ENCODE measurements around the gene FAM72D.
A peak's percentile ranks its signal among the peaks of the same experiment; 100 is the strongest.
"Not testable (repeated sequence)": the region's sequence is repeated elsewhere in the genome, so short reads cannot be mapped to it uniquely, and the experiment has no call there.

Gene FAM72D

DNA sequence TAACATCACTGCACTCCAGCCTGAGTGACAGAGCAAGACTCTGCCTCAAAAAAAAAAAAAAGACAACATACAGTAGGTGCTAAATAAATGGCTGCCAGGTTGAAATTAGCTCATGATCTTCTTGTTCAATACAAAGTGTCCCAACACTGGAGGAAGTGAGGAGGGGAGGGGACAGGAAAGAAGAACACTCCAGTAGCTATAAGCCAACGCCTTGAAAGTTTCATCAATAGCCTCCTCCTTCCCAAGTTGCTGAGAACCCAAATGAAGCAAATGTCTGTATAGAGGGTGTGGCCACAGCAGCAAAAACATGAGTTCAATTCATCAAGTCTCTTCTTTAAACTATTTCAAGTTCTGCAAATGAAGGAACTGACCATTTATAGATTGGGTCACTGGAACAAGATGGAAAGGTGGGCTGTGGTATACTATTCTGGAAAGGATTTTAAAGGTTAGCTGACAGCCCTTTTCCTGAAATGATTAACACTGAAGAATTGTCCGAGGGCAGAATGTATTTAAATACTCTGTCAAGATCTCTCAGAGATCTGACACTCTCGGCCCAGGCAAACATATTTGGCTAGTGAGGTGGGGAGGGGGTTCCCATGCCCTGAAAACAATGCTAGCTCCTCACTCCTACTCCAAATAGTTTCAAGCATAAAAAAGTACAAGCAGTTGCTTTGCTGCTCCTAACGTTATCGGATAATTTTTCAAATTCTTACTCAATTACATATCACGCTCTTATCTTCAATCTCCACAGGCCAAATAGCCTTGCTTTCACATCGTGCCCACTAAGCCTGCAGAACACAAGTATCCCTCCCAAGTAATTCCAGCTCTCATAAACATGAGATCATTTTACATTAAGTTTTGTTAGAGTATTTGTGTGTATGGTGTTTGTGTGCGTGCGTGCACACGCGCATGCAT, 17.6 kb upstream of the FAM72D start:
- not testable (repeated sequence) for H3K4me1 Mint-ChIP-seq; H3K36me3 Mint-ChIP-seq (ENCODE audit: low read depth); H3K9me3 Mint-ChIP-seq; H3K4me3 Mint-ChIP-seq; H3K27ac Mint-ChIP-seq; H3K27me3 Mint-ChIP-seq (ENCODE audit: low read depth)

DNA sequence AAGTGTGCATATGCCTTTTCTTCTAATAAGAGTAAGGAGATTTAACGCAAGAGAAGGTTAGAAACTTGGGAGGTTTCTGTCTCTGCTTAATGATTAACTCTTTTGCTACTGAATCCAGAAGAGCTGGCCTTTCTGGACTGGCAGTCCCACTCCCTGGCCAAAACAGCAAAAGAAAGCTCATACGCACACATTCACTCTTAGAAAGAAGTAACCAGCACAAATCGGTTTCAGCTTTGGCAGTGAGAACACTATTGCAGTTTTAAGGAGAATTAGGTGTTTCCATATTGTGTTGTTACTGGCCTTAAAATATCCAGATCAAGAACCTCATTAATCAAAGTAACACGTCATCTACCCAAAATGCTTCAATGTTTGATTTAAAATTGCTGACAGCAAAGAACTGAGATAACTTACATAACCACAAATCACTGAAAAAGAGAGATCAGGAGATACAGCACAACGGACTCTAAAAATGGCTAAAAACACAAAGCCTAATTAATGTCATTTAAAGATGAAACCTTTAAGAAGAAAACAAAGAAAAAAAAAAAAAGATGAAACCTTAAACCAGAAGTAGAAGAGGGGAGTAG, 16.9 kb upstream of the FAM72D start:
- H3K27me3 Mint-ChIP-seq (ENCODE audit: low read depth); H3K36me3 Mint-ChIP-seq (ENCODE audit: low read depth); H3K4me3 Mint-ChIP-seq; H3K9me3 Mint-ChIP-seq; H3K4me1 Mint-ChIP-seq; H3K27ac Mint-ChIP-seq: not testable (repeated sequence)

DNA sequence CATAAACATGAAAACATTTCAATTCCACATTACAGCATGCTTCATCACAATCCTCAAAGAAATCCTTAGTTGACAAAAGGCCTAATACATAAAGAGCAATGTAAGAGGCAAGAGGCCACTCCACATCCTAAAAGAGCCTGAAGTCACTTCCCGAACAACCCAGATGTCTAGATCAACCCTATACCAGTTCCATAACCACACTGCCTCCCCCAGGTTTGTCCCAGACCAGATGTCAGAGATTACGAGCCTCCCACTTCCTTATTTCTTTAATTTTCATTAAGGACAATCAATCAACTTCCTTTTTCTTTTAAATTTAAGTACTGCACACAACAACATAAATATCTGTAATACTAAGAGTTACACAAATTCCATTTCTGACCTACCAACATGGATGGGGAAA, 16.0 kb upstream of the FAM72D start:
- not testable (repeated sequence) for H3K9me3 Mint-ChIP-seq; H3K27me3 Mint-ChIP-seq (ENCODE audit: low read depth); H3K27ac Mint-ChIP-seq; H3K36me3 Mint-ChIP-seq (ENCODE audit: low read depth); H3K4me3 Mint-ChIP-seq; H3K4me1 Mint-ChIP-seq

DNA sequence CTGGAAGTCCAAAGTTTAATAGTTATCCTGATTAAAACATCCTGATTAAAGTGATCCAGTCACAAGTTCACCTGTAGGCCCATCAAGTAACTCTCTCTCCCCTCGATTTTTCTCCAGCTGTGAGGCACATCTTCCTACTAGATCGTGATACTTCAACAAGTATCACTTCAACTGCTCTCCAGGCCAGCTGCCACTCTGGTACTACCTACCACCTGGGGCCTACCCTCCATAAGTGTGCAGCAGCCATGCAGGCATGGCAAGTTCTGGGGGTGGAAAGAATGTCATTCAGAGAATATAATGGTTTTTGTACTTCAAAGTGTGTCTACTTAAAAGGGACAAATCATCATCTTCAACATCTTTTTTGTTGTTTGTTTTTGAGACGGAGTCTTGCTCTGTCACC, 15.6 kb upstream of the FAM72D start:
- not testable (repeated sequence) for H3K36me3 Mint-ChIP-seq (ENCODE audit: low read depth); H3K4me1 Mint-ChIP-seq

DNA sequence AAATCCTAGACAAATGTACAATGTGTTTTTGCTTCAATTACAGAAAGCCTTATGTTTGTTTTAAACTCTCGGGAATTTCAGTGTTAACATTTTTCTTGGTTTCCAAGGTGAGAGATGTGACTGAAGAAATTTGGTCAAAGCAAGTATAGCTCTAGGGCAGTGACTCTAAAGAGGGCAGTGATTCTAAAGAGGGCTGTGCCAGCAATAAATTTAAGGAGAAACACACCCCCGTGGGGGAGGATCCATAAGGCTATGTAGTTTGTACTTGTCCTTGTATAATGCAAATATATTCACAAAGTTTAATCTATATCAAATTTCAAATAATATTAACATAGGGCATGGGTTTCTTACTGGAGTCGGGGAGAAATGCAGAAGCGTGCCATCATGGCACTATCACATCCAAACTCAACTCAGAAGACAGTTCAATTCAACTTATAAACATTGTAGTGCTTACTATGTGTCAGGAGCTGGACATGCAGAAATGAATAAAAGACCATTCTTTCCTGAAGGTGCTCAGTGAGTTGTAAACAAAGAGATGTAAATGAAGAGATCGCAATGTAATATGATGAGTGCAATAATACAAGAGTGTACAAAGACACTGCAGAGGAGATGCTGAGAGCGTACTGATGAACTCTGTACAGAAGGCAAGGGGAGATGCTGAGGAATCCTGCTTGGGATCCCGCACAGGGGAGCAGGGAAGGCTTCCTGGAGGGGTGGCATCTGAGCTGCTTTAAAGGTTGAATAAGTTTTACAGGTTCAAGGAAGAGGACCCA, 13.1 kb upstream of the FAM72D start:
- not testable (repeated sequence) for H3K27me3 Mint-ChIP-seq (ENCODE audit: low read depth); H3K27ac Mint-ChIP-seq; H3K36me3 Mint-ChIP-seq (ENCODE audit: low read depth); H3K4me1 Mint-ChIP-seq; H3K9me3 Mint-ChIP-seq; H3K4me3 Mint-ChIP-seq

More for the DNA sequence above, 15.6 kb upstream of the FAM72D start:
- H3K9me3 Mint-ChIP-seq; H3K27me3 Mint-ChIP-seq (ENCODE audit: low read depth); H3K4me3 Mint-ChIP-seq; H3K27ac Mint-ChIP-seq: not testable (repeated sequence)

DNA sequence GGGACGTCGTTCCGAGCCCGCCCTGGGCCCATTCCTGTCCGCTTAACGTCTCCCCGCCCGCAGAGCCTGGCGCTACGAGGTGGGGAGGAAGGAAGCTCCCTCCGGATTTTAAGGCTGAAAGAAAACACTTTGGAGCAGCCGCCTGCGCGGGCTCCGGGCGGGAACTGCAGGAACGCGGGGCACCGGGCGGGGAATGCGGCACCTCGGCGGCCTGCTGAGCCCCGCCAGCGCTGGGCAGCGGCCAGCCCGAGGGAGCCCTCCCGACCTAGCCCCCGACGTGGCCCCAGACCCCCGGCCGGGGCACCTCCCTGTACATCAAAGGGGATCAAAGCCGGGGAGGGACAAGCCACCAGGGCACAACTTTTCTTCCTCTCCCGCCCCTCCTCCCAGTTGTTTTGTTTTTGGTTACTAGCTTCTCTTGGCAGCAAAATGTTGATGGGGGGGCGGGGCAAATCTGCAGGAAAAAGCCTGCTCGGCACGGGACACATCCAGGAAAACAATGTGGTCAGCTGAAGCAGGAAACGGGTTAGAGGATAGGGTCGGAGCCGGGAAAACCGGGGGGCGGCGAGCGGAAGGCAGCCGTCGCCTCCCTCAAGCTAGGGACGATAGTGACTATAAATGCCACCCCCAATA, 2.1 kb upstream of the FAM72D start:
- Mint-ChIP-seq H3K4me3 (peak overlapping the region; percentile 95 to 98 (median 97)), H3K27ac (peak overlapping the region in 2 of 3 experiments; percentile 81 to 90)
- H3K9me3 Mint-ChIP-seq; H3K4me1 Mint-ChIP-seq; H3K36me3 Mint-ChIP-seq (ENCODE audit: low read depth); H3K27me3 Mint-ChIP-seq (ENCODE audit: low read depth): not testable (repeated sequence)

DNA sequence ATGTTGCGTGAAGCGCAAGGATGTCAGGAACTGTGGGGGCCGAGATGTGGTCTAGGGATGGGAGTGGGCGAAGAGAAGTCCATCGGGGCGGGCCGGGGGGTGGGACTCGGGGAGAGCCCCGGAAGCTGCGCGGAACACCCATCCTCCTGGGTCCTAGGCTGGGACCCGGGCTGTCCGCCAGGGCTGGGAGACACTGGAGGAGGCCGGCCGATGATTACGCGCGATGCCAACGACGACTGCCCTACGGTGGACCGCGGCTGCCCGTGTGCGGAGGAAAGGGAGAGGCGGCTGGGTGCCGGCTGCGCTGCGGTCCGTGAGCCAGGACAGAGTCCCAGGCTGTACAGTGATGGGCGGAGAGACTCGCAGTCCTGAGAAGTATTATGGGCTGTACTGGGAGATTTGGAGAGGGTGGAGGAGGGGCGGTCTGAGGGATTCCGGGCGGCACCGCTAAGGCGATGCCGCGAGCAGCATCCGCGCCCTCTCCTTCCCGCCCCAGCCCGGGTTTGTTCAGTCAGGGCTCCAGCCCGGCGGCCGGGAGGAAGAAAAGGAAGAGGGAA, 1.0 kb upstream of the FAM72D start:
- not testable (repeated sequence) for H3K4me1 Mint-ChIP-seq; H3K9me3 Mint-ChIP-seq; H3K27me3 Mint-ChIP-seq (ENCODE audit: low read depth); H3K36me3 Mint-ChIP-seq (ENCODE audit: low read depth); H3K27ac Mint-ChIP-seq
- H3K4me3 Mint-ChIP-seq, result peak overlapping the region in 2 of 3 experiments; percentile 58 to 68

DNA sequence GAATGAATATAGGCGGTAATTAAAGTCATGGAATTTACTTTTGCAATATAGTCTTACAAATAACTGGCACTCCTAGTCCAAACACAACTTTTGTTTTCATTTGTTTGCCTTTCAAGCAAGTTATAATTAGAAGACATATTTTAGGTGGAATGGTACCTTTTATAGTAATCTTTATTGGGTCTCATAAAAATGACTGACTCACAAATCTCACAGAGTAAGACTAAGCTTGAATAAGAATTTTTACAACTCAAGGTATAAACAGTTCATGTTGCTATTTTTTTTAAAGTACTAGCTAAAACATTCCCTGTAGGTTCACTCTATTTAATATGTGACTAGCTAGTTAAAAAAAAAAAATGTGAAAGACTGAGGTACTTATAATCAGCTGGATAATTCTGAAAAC, 6.0 kb downstream of the FAM72D start:
- H3K36me3 Mint-ChIP-seq (ENCODE audit: low read depth), result not testable (repeated sequence)

DNA sequence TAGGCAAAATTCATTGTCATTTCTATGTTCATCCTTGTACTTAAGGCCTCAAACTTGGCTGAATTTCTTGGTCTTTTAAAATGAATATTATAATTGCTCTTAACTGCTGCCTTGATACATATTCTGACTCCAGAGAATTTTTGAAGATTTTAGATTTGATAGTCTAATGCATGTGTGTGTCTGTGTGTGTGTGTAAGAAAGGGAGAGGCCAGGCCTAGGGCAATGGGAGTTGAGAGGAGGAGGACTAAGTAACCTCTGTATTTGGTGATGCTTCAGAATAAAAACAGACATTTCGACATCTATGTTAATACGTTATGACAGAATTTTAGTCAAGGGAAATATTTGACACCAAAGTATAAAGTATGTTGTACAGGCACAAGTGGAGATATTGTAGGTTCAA, 7.5 kb downstream of the FAM72D start:
- not testable (repeated sequence) for H3K9me3 Mint-ChIP-seq; H3K4me1 Mint-ChIP-seq; H3K27ac Mint-ChIP-seq; H3K4me3 Mint-ChIP-seq; H3K27me3 Mint-ChIP-seq (ENCODE audit: low read depth); H3K36me3 Mint-ChIP-seq (ENCODE audit: low read depth)

More for the DNA sequence above, 6.0 kb downstream of the FAM72D start:
- not testable (repeated sequence) for H3K4me3 Mint-ChIP-seq; H3K27me3 Mint-ChIP-seq (ENCODE audit: low read depth); H3K4me1 Mint-ChIP-seq; H3K27ac Mint-ChIP-seq; H3K9me3 Mint-ChIP-seq

DNA sequence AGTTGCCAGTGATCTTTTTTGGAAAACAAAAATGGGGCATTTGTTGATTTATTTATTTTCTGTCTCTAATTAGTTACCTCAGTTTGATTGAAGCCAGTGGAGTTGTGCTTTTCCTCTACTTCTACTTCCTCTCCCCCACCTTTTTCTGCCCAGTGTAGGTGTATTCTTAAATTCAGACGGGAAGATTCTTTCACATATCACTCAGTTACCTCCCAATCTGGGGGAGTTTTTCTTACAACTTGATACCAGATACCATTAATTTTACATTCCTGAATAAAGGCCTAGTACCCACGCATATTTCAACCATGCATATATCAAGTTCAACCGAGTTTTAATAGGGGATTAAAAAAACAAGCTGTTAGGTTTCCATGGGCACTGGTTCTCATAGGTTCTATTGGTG, 15.9 kb downstream of the FAM72D start:
- not testable (repeated sequence) for H3K36me3 Mint-ChIP-seq (ENCODE audit: low read depth); H3K27me3 Mint-ChIP-seq (ENCODE audit: low read depth); H3K4me1 Mint-ChIP-seq; H3K9me3 Mint-ChIP-seq; H3K27ac Mint-ChIP-seq; H3K4me3 Mint-ChIP-seq

DNA sequence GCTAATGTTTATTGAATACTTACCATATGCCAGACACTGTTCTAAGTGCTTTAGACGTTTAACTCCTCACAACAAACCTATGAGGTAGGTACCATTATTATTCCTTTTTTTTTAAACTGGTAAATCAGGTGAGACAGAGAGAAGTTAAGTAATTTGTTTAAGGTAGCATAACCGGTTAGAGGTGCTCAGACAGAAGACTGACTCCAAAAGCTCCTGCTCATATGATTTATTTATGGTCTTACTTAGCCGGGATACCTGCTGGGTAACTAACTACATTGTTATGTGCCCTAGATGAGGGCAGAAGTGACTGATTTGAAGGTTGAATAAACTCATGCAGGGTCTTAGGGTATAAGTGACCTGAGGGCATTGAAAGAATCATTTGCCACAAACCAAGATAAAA, 16.9 kb downstream of the FAM72D start:
- H3K4me3 Mint-ChIP-seq; H3K27me3 Mint-ChIP-seq (ENCODE audit: low read depth); H3K36me3 Mint-ChIP-seq (ENCODE audit: low read depth); H3K4me1 Mint-ChIP-seq; H3K27ac Mint-ChIP-seq; H3K9me3 Mint-ChIP-seq: not testable (repeated sequence)

DNA sequence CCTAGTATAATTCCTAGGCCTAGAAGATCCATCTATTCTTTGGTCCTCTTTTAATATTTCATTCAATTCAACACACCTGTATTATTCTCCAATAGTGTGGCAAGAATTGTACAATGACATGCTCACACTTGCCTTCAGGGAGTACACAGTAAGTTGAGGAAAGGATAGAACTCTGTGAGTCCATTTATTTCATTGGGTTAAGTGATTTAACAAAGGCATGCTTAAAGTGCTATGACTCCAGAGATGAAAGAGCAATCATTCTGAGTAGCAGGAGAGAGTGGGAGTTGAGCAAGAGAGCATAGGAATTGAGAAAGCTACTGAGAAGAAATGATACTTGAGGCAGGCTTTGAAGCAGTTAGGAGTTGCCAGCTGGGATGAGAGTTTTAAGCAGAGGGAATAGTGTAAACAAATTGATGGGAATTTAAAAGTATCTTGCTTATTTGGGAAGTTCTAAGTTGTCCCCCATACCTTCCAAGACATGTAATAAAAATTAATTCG, 18.8 kb downstream of the FAM72D start:
- not testable (repeated sequence) for H3K27me3 Mint-ChIP-seq (ENCODE audit: low read depth); H3K36me3 Mint-ChIP-seq (ENCODE audit: low read depth); H3K9me3 Mint-ChIP-seq; H3K27ac Mint-ChIP-seq; H3K4me3 Mint-ChIP-seq; H3K4me1 Mint-ChIP-seq

DNA sequence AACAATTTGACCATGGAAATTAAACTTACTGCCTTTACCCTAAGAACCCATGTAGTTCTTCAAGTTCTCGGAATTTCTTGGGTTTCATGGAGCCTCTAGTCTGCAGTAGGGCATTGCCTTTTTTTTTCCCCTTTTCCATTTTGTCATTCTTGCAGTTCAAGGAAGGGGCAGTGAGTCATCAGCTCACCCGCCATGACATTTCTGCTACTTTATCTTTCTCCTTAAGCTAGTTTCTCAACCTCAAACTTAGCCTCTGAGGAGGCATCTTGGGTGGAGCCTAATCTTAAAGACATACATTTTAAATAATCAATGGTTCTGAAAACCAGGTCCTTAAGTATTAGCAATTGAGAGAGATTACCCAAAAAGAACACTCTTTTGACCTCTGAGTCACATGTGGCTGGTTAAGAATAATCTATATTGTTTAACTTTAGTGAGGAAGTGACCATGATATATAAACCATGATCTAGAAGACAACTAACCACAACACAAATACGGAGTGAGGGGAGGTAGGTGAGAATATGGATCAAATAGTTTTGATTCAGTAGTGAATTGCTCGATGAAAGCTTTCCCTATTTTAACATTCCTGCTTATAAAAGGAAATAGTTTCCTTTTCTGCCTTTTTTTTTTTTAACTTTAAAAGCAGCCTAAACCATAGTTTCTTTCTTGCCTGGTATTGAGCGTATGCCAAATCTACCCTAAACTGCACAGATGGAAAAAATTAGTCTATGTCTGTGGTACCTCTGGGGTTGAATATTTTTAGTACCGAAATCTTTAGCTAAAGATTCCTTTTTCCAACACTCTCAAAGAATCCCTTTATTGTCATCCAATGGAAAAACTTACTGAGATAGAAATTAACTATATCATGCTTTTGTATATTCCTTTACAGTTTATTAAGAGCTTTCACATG, 20.1 kb downstream of the FAM72D start:
- H3K4me1 Mint-ChIP-seq; H3K27me3 Mint-ChIP-seq (ENCODE audit: low read depth); H3K9me3 Mint-ChIP-seq: not testable (repeated sequence)

DNA sequence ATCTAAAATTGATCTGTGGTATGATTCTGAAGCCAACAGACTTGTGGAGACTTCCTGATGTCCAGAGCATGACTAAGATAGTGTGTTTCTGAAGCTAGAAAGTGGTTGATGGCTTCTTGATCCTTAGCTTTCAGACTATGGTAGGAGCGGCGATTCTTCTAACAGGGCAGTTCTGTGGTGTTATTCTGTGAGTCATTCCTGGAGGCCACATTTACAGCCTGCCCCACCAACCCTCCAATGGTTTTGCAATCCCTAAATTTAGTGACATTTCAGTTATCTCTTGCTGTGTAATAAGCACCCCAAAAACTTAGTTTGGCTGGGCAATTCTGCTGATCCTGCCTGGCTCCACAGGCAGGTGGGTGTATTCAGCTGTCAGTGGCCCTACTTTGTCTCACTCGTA, 24.1 kb downstream of the FAM72D start:
- H3K36me3 Mint-ChIP-seq (ENCODE audit: low read depth); H3K4me3 Mint-ChIP-seq; H3K27me3 Mint-ChIP-seq (ENCODE audit: low read depth); H3K4me1 Mint-ChIP-seq; H3K27ac Mint-ChIP-seq; H3K9me3 Mint-ChIP-seq: not testable (repeated sequence)

More for the DNA sequence above, 20.1 kb downstream of the FAM72D start:
- H3K27ac Mint-ChIP-seq; H3K4me3 Mint-ChIP-seq; H3K36me3 Mint-ChIP-seq (ENCODE audit: low read depth): not testable (repeated sequence)

Data from nephron (organoid).